Activated effector memory CD4-positive, alpha-beta T cell treated with Interleukin-2 at 50 U/mL for 16 hours (primary cell): Measurements from ENCODE around the gene CD300C.
"Not testable (repeated sequence)": the region's sequence is repeated elsewhere in the genome, so short reads cannot be mapped to it uniquely, and the experiment has no call there.

Experiments
- DNase-seq: peaks from one replicate; pipeline ENCODE4 v3.0.0-alpha.2; 2020

Gene CD300C

GRCh38 chr17:74545843-74546230 is at the start of gene CD300C:
TSS of gene CD300C (minus strand) at chr17:74546115. CDS start at chr17:74545782, 333 bp downstream.
- no peak for DNase-seq

DNA sequence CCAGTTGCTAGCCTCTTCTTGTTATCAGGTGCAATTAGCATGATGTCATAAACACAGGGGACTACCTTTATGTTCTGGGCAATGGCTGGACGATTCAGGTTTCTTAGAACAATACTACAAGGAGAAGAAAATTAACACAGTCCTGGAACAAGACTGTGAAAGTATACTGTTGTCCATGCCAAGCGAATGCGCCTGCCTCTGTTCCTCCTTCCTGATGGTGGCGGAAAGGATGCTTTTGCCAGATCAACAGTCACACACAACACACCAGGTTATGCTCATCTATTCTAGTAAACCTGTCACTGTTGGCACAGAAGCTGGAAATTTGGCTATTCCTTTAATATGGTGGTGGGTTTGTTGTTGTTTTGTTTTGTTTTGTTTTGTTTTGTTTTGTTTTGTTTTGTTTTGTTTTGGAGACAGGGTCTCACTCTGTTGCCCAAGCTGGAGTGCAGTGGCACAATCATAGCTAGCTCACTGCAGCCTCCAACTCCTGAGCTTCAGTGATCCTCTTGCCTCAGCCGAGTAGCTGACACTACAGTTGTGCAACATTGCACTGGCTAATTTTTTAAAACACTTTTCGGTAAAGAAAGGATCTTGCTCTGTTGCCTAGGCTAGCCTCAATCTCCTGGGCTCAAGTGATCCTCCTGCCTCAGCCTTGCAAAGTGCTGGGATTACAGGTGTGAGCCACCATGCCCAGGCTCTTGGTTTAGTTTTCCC is 49.3 kb upstream of the CD300C start:
- DNase-seq, result no peak

GRCh38 chr17:74592087-74592990 is 46.4 kb upstream of the CD300C start, which contains the start of gene CD300LD:
TSS of gene CD300LD (minus strand) at chr17:74592283. CDS start at chr17:74592202, 81 bp downstream.
- DNase-seq, result no peak

GRCh38 chr17:74591503-74591902 is 45.6 kb upstream of the CD300C start:
- no peak for DNase-seq

- DNase-seq, result no peak
Observed at GRCh38 chr17:74585711-74586110, 39.8 kb upstream of the CD300C start.

GRCh38 chr17:74584292-74585060 is 38.6 kb upstream of the CD300C start:
- no peak for DNase-seq

DNA sequence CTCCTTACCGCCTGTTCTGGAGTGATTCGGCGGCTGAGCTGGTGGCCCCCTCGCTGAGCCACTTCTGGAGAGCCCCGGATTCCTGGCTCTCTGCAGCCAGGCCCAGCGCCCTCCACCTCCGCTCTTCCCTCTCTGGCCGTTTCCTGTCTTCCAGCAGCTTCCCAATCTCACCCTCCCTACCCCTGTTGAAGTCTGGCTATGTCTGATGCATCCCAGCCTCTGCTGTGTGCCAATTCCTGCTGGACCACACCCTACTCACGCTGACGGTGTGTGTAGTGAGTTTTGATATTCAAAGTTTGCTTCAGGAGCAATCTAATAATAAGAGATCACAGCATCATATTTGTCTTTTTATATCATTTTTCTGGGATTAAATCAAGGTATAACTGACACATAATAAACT is 36.7 kb upstream of the CD300C start:
- DNase-seq, result no peak

DNA sequence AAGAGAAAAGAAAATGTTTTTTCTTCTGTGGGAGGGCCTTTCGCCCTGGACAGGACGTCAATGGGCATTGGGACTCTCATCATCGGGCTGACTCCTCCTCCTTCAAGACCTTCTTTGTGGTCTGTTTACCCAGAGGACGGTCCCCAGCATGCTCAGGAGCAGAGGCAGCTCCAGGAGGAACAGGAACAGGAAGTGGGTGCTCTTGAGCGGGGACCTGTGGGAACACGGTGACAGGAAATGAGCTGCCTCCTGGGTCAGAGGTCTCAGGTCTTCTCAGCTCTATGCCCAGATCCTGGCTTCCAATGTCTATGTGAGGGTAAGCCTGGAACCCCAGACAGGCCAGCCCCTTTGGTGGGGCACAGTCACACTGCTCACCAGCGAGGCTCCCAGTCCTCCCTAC is 34.0 kb upstream of the CD300C start:
- no peak for DNase-seq

- DNase-seq, result no peak
Observed at GRCh38 chr17:74578979-74579378, 33.1 kb upstream of the CD300C start.

- no peak for DNase-seq
Observed at GRCh38 chr17:74574489-74575142, 28.7 kb upstream of the CD300C start.

DNA sequence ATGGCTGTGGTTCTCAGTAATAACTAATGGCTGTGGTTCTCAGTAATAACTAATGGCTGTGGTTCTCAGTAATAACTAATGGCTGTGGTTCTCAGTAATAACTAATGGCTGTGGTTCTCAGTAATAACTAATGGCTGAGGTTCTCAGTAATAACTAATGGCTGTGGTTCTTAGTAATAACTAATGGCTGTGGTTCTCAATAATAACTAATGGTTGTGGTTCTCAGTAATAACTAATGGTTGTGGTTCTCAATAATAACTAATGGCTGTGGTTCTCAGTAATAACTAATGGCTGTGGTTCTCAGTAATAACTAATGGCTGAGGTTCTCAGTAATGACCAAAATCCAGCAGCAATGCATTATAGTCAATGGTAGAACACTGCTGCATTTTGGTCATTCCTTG is 27.7 kb upstream of the CD300C start:
- DNase-seq, result not testable (repeated sequence)

DNA sequence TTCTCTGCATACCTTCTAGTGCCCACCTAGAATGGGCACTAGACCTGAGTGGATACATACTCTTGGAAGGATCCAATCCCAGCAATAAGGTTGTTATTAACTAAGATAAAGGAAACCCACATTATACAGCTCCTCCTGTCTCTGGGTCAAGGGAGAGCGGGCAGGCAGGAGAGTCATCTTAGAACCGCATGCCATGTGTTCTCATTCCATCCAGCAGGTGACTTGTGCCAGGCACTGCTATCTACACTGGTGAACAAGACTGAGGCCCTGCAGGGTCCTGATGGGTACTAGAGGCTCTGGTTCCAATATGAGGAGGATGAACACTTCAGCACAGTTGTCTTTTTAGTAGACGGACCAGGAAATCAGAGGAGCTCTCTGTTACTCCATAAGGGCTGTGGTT is 27.3 kb upstream of the CD300C start:
- DNase-seq, result no peak

- no peak for DNase-seq
Observed at GRCh38 chr17:74571621-74572270, 25.8 kb upstream of the CD300C start.

GRCh38 chr17:74569020-74570003 is 23.4 kb upstream of the CD300C start:
- DNase-seq, result no peak

GRCh38 chr17:74568106-74568873 is 22.4 kb upstream of the CD300C start:
- DNase-seq, result no peak

- no peak for DNase-seq
Observed at GRCh38 chr17:74567397-74567796, 21.5 kb upstream of the CD300C start, which contains the start of gene CD300H. TSS of gene CD300H (minus strand) at chr17:74567509.

DNA sequence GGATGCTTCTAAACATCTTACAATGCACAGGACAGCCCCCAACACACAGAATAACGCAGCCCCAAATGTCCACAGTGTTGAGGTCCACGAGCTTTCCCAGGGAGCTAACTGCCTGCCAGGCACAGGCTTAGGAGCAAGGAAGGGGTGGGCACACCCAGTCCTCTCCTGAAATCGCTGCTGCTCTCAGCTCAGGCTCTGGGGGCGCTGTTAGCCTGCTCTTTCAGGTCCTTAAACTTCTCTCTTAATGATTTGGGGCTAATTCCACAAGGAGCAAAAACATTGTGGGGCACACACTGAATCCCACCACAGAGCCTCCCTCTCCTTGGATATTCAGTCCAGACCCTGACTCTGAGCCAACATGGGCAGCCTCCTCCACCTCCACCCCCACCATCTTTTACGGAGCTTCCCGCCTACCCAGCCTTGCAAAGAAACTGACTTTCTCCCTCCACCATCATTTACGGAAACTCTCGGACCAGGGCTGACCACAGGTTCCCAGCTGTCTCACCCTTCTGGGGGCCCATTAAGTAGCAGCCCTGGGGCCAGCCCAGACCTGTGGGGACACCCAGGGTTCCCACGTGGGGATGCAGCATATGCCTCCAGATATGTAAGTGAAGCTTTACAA is 20.3 kb upstream of the CD300C start:
- DNase-seq, result no peak

GRCh38 chr17:74565126-74565525 is 19.2 kb upstream of the CD300C start:
- DNase-seq, result no peak

DNA sequence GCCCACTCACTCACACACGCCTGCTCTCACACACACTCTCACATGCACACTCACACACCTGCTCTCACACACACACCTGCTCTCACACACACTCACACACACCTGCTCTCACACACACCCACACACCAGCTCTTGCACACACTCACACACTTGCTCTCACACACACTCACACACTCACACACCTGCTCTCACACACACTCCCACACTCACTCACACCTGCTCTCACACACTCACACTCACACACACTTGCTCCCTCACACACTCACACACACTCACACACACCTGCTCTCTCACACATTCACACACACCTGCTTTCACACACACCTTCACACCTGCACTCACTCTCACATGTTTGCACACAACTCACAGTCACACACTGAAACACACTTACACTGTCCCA is 17.4 kb upstream of the CD300C start:
- DNase-seq, result no peak

DNA sequence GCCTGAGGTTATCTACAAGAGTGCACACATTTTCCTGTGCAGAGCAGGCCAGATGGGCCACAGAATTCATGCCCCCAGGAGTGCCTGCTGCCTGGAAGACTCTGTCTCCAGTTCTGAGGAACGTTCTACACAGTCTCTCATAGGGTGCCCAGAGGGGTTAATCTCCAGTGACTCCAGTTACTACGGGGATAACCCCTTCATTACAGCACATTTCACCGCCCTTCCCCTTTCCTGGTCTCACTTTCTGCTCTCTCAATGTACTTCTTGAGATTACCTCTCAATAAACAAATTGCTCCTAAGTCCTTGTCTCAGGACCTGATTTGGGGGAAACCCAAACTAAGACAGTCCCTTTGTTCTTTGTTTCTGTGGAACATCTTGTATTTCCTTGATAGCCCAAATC is 15.7 kb upstream of the CD300C start:
- no peak for DNase-seq
